Measurements from ENCODE around the gene OR4C3. TPM values are rescaled to one million over a fixed set of nuclear protein-coding genes. Genes with fewer than 3 reads are reported as not detected.
"Not testable (repeated sequence)": the region's sequence is repeated elsewhere in the genome, so short reads cannot be mapped to it uniquely, and the experiment has no call there.

OR4C3 gene
- total RNA-seq (not detected), polyA plus RNA-seq (not detected)
- long read RNA-seq, donor 1 = 0 reads
- long read RNA-seq, donor 2 = 0 reads
- long read RNA-seq, donor 3 = 0 reads

DNA sequence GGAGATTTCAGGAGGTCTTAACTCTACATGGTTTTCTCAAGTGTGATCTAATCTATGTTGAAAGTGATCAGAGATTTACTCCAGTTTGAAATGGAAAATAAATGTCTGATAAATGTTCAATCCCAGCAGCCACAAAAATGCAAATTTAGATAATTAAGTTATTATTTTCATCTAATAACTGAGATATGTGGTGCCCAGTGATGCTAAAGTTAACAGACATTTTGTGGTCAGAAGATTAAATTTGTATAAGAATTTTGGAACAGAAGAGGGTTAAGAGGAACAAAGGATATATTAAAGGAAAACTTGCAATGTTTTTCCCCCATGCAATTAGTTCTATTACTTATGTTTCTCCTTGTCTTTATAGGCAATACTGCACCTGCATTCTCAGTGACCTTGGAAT is at the start of gene OR4C3:
Gene OR4C3 (plus strand): TSS at position 301 of the 400 bp plus-strand sequence. CDS start 102 bp downstream, outside the sequence.
- H3K4me3 ChIP-seq; H3K36me3 ChIP-seq; H3K27me3 ChIP-seq; H3K27ac ChIP-seq; intact Hi-C loops (cut with DNase I); ATAC-seq; H3K4me1 ChIP-seq; H3K9me3 ChIP-seq; DNase-seq: not testable (repeated sequence)

DNA sequence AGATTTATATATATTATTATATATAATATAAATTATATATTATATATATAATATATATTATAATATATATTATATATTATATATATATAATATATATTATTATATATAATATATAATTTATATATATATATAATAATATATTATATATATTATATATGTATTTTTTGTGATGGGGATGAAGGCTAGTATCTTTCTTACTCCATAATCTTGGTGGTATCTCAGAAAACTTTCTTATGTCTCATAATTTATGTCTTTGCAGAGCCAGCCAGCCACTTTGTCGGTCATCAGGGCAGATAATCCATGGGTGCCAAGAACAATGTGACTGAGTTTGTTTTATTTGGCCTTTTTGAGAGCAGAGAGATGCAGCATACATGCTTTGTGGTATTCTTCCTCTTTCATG is 18.8 kb upstream of the OR4C3 start, which contains the start of gene OR4S1:
Gene OR4S1 (plus strand): TSS at position 301 of the 400 bp plus-strand sequence. CDS start 0 bp downstream, at position 301.
- Histone ChIP-seq H3K4me3 (no peak within 1 kb of the TSS), H3K27ac (no peak within 1 kb of the TSS), H3K36me3 (no peaks in the 10 kb centered on the region), H3K27me3 (no peaks in the 10 kb centered on the region), H3K9me3 (peaks cover 0 to 4% (median 0%) of the 10 kb centered on the region in 12 donors), H3K4me1 (no peaks in the 10 kb centered on the region)
- no peak for ATAC-seq
- TF ChIP-seq, protein P1, sequence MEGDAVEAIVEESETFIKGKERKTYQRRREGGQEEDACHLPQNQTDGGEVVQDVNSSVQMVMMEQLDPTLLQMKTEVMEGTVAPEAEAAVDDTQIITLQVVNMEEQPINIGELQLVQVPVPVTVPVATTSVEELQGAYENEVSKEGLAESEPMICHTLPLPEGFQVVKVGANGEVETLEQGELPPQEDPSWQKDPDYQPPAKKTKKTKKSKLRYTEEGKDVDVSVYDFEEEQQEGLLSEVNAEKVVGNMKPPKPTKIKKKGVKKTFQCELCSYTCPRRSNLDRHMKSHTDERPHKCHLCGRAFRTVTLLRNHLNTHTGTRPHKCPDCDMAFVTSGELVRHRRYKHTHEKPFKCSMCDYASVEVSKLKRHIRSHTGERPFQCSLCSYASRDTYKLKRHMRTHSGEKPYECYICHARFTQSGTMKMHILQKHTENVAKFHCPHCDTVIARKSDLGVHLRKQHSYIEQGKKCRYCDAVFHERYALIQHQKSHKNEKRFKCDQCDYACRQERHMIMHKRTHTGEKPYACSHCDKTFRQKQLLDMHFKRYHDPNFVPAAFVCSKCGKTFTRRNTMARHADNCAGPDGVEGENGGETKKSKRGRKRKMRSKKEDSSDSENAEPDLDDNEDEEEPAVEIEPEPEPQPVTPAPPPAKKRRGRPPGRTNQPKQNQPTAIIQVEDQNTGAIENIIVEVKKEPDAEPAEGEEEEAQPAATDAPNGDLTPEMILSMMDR (IDR thresholded peaks at IDR 0.05) = no peak
- TF ChIP-seq POLR2A (IDR thresholded peaks at IDR 0.05) = no peak
- WGBS, 4 donors = 69 to 83% (median 75%) methylated on average over 1 of the region's 1 CpG
- intact Hi-C loops (cut with DNase I) = loop anchor here in 3 of 10 donors (5.0 to 10.0 kb wide), 2 partner anchors 61 to 134 kb away; partner anchors contain the start of gene OR4X2 (in 1 of the 3)
- DNase-seq = no peak

DNA sequence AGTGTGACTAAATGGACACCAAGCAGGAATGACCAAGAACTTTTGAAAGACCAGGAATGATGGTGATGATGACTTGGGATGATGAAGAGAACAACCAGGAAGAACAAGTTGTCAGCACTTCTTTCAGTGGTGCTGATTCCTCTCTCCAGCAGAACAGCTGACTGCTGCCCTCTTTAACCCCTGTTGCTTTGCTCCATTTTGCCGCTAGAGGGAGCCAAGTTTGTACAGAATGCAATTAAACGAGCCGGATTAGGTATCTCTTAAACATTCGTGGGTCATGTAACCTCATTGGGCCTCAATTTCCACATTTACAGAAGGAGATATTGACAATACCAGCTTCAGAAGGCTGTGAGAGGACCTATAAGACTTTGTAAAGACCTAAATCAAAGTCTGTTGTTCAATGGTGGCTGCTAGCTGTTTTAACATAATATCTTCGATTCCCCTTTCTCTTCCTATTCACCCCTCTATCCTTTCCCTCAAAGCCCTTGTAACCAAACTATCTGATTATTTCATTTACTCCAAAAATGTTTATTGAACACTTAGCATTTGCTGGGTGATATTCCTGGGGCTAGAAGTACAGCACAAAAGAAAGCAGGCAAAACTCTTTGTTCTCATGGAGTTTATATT is 16.8 kb upstream of the OR4C3 start:
- Histone ChIP-seq H3K36me3 (no peaks in the 10 kb centered on the region), H3K4me3 (no peak overlapping the region), H3K9me3 (peaks cover 0 to 4% (median 0%) of the 10 kb centered on the region in 12 donors), H3K4me1 (no peaks in the 10 kb centered on the region), H3K27me3 (no peaks in the 10 kb centered on the region), H3K27ac (no peak overlapping the region)
- TF ChIP-seq, protein P1 (IDR thresholded peaks at IDR 0.05) = peak; percentile 55 to 84 (median 74)
- TF ChIP-seq POLR2A (IDR thresholded peaks at IDR 0.05) = no peak
- peak in 4 of 5 donors; percentile 44 to 47 (median 44) for DNase-seq
- peak in 3 of 4 donors; percentile 54 to 60 (median 60) for ATAC-seq
- intact Hi-C loops (cut with DNase I) = loop anchor here in 3 of 10 donors (5.0 to 10.0 kb wide), 2 partner anchors 63 to 136 kb away; partner anchors contain the start of gene OR4X2 (in 1 of the 3)
- WGBS, 4 donors = 19 to 24% (median 21%) methylated on average over 5 of the region's 5 CpGs

DNA sequence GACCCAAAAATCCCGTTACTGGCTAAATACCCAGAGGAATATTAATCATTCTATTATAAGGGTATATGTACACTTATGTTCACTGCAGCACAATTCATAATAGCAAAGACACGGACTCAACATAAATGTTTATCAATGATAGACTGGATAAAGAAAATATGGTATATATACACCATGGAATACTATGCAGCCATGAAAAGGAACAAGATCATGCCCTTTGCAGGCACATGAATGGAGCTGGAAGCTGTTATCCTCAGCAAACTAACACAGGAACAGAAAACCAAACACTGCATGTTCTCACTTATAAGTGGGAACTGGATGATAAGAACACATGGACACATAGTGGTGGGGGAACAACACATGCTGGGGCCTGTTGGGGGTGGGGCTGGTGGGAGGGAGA is 11.1 kb upstream of the OR4C3 start:
- H3K27me3 ChIP-seq = not testable (repeated sequence)

DNA sequence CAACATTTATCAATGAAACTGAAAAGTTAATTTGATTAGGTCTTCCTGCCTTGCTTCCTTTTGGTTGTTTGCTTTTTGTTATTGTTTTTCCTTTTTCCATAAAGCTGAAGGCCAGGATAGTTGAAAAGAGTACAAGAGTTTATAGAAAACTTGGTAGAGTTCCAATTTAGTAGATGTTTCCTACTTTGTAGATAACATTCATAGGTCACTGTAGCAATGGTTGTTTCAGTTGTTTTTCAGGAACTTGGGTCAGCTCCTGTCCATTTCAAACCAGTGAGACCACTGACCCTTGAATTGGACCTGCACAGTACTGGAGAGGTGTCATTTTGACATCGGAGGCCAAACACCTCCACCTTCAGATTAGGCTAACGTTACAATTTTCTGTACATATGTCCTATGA is 4.9 kb upstream of the OR4C3 start:
- H3K4me3 ChIP-seq; DNase-seq; H3K27me3 ChIP-seq; ATAC-seq; intact Hi-C loops (cut with DNase I); H3K36me3 ChIP-seq; H3K9me3 ChIP-seq; H3K27ac ChIP-seq; H3K4me1 ChIP-seq: not testable (repeated sequence)
- 51 to 80% (median 70%) methylated on average over 2 of the region's 2 CpGs for whole genome bisulfite sequencing, 4 donors

More for the DNA sequence above, 11.1 kb upstream of the OR4C3 start:
- H3K9me3 ChIP-seq = peaks cover 0 to 11% (median 0%) of the 10 kb centered on the region in 12 donors
- H3K27ac ChIP-seq; H3K4me1 ChIP-seq; ATAC-seq; DNase-seq; H3K4me3 ChIP-seq; H3K36me3 ChIP-seq; intact Hi-C loops (cut with DNase I): not testable (repeated sequence)
- WGBS, 4 donors = 30 to 69% (median 66%) methylated on average over 2 of the region's 2 CpGs

Data from heart left ventricle (tissue), 16 donors.